GM18511 (cell line): ENCODE measurements around the gene FAM124B.
"Not testable (repeated sequence)": the region's sequence is repeated elsewhere in the genome, so short reads cannot be mapped to it uniquely, and the experiment has no call there.

Experiments used
- ATAC-seq: cut with Tn5 transposase; IDR thresholded peaks from one replicate; pipeline ENCODE4 v1.9.1; 2021; ENCODE audit warnings: mild to moderate bottlenecking, moderate library complexity; ENCODE audit not compliant: unreplicated experiment

FAM124B gene

DNA sequence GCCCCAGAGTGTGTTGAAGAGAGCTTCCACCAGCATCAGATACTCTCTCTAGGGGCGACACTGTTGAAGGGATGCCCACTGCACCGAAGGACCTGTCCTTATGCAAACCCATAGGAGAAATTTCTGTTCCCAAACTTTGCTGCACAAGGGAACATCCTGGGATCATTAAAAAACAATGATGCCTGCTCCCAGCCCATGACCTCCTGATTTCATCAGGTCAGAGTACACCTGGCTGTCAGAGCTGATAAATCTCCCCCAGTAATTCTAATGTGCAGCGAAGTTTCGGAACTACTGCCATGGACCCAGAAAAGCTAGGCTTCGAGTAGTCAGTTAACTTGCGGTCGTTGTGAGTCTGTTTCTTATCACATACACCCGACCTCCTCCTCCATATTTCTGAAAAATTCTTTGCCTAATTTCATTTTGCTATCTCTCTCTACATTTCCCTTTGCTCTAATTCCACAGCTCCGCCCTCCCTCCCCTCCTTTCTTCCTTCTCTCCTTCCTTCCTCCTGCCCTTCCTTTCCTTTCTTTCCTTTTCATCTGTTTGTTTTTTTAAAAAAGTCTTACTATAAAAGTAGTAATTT, 18.8 kb downstream of the FAM124B start:
- ATAC-seq: no peak

GRCh38 chr2:224382280-224382647, 19.6 kb downstream of the FAM124B start:
- not testable (repeated sequence) for ATAC-seq

DNA sequence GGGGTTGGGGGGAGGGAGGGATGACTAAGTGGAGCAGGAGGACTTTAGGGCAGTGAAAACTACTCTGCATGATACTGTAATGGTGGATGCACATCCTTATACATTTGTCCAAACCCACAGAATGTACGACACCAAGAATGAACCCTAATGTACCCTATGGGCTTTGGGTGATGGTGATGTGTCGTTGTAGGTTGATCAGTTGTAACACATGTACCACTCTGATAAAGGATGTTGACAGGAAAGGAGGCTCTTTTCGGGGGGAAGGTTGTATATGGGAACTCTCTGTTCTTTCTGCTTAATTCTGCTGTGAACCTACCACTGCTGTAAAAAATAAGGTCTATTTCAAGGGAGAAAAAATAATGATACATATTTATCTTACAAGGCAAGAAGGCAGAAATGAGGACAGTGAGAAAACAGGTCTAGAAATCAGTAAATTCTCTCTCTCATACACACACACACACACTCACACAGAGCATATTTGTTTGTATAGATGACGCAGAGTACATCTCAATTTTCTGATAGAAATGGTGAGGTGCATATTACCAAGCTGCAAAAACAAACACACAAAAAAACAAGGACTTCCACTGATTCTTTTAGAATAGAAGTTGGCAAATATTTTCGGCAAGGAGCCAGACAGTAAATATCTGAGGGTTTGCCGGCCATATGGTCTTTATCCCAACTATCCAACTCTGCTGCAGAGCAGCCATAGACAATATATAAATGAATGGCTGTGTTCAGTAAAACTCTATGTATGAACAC, 20.2 kb downstream of the FAM124B start:
- no peak for ATAC-seq

- no peak for ATAC-seq
Observed at GRCh38 chr2:224379986-224380385, 21.9 kb downstream of the FAM124B start.

DNA sequence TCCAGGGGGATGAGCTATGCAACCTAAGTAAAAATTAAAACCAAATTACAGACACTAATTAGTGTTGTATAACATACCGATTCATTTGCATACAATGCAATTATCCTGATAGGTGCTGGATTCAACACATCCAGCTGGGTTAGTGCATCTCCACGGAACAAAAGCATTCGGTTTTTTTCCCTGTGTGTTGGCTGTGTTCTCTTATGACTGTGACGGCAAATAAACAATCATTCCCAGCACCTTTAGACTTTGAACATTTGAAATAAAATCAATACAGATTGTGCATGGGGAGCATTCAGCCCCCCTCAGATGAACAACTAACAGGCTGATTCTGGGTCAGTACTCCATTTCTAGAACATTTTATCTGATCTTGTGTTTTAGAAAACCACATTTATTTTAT, 22.7 kb downstream of the FAM124B start:
- ATAC-seq: no peak

- ATAC-seq: no peak
Observed at GRCh38 chr2:224378701-224379097, 23.2 kb downstream of the FAM124B start.

DNA sequence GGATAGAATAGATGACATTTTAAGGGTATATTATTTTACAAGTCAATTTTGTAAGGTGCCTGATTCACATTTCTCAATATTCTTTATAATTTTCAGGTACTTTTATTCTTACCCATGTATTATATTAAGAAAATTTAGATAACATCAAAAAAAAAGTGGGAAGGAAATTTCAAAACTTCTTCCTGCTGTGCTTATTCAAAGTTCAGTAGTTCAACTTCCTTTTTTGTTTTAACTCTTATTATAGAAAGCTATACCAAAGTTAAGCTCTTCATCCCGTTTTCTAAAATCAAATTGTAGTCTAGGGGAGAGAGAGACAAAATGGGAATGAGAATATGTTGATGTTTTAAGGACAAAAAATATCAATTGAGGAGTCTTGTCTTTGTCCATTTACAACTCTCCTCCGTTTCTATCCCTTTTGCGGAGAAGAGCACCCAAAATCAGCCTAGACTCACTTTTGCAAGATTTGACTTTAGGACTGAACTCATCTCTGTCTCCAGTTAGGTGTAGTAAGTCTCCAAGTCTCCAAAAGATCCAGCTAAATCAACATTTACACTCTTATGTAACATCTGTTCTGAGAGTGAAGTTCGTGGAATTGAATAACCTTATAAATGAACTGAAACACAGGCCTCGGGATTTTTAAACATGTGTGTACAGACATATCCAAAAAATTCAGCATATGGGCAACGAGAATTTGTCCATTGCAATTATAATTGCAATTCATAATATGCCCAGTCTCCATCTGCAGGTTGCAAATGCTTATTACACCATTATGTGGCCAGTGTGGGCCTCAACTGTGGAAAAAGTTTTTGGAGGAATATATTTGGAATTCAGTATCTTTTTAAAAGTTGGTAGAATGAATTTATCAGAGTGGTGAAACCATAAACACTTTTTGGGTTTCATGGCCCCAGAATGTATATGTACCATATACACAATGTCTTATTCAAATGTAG, 23.9 kb downstream of the FAM124B start:
- ATAC-seq: no peak

- ATAC-seq: no peak
Observed at GRCh38 chr2:224372641-224373040, 29.3 kb downstream of the FAM124B start.

- no peak for ATAC-seq
Observed at GRCh38 chr2:224369028-224369632, 32.8 kb downstream of the FAM124B start.

GRCh38 chr2:224366267-224366844, 35.6 kb downstream of the FAM124B start:
- ATAC-seq: no peak

DNA sequence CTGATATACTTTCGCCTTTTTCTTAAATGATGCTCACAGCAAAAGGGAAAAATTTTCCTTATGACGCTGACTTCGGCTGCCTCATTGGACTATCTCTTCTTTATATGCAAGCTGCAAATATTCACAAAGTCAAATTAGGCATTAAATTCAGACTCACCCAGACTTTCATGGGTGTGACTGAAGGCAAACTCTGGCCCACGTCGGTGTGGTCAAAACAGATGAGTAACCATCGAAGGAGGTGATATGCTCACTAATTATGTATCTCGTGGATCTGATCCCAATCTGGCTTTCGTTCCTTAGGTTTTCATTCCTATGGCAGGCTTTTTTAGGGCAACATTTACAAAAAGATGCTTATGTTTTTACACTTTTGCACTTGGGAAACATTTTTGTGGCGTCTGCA, 36.6 kb downstream of the FAM124B start:
- ATAC-seq: no peak

DNA sequence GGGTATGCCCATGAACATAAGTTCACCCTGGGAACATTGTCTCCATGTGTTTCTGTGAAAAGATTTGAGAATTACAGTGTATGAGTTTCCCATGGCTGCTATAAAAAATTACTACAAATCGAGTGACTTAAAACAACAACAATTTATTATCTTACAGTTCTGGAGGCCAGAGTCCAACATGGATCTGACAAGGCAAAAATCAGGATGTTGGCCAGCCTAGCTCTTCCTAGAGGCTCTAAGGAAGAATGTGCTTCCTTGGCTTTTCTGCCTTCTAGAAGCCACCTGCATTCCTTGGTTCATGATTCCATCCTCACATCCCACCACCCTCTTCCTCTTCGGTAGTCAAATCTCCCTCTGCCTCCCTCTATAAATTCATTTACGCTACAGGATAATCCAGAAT, 38.6 kb downstream of the FAM124B start:
- no peak for ATAC-seq

DNA sequence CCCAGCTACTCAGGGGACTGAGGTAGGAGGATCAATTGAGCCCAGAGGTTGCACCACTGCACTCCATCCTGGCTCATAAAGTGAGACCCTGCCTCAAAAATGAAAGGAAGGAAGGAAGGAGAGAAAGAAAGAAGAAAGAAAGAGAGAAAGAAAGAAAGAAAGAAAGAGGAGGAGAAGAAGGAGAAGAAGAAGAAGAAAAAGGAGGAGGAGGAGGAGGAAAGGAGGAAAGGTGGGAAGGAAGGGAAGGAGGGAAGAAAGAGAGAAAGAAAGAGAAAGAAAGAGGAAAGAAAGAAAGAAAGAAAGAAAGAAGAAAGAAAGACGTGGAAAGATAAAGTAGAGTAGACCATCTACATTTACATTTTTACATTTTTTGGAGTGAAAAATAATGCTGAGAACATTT, 39.8 kb downstream of the FAM124B start:
- ATAC-seq: no peak

DNA sequence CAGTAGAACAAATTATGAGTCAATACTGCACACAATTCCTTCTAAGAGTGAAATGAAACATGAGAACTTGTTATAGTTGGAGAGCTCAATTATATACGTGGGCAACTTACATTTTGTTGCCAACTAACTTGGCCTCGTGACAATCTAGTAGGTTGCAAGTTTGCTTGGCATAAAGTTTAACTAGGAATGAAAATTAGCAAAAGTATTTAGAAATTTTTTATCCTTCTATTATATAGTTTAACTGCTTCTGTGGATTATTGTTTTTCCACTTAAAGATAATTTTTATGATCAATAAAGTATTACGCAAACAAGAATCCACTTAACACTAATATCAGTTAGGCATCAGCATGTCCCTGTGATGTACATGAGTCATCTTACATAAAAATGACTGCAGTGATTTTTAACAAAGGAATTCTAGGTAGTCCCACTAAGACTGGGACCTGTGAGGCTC, 41.1 kb downstream of the FAM124B start:
- no peak for ATAC-seq

DNA sequence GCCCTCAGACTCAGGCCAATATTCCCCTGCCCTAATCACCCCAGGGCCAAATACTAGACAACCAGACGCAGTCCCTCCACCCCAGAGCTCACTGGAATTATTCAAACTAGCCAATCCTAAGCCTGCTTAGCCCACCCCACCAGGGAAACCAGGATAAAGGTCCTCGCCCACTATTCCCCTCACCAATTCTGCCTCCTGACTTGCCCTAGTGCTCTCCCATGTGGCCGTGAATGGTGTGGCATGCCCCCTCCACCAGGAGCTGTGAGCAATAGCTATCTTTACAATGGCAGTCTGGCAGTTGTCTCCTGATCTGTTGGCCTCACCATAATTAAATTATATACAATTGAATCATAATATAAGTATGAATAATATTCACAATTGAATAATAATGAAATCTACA, 42.3 kb downstream of the FAM124B start:
- ATAC-seq: no peak

GRCh38 chr2:224357098-224357901, 44.6 kb downstream of the FAM124B start:
- ATAC-seq: peak; percentile 84

DNA sequence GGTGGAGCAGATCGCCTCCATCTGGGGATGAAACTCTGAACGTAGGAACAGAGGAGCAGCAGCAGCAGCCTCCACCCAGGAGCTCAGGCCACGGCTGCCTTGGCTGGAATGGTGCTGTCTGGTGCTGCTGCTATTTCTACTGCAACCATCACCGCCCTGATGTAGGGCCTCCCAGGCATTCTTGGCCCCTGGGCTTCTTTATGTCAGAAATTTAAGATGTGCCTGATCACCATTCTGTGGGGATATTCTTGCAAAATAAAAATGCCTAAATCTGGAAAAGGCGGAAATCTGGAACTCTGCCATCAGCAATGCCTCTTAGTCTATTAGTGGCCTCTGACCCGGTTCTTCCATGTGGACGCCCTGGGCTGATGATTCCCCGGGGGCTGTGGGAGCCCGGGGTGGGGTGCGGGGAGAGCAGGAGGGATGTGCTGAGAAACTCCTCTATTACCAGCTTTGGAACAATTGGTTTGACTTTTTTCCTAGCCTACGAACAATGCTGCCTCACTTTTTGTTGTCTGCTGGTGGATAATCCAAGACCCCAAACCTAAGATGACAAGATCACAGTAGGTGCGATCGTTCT, 47.2 kb downstream of the FAM124B start:
- no peak for ATAC-seq

DNA sequence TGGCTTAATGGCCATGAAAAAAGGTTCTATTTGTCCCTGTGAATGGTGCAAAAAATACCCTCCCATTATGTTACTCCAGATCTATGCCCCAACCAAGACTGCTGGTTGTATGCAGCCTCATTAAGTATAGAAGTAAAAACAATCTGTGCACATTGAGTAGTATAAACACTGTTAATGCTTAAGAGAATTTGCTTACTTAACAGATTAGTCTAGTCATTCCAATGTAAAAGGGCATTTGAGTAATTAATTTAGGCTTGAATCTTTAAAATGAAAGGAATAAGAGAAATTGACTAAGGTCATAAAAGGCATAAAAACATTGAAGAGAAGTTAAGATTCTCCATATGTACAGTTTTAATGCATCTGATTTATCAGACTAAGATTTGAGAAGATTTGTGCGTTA, 51.2 kb downstream of the FAM124B start:
- ATAC-seq: no peak

- ATAC-seq: no peak
Observed at GRCh38 chr2:224349396-224349795, 52.5 kb downstream of the FAM124B start.
